Omental fat pad (tissue), 4 donors: ENCODE measurements around the gene MEOX1. TPM values are rescaled to one million over a fixed set of nuclear protein-coding genes. Genes with fewer than 3 reads are reported as not detected.

Experiments used
- ATAC-seq: fragments of 150-250 bp; one replicate; pipeline ENCODE4 v1.9.1; 2016; ENCODE audit warnings: mild to moderate bottlenecking, moderate library complexity; ENCODE audit not compliant: low FRiP score
- DNase-seq: peaks from one replicate; pipeline ENCODE4 v3.0.0-alpha.2; 2019; ENCODE audit warnings: low spot score
- small RNA-seq: library from RNA; depleted of rRNA; stranded (forward); fragments of <200 nt; gene quantifications from one replicate; pipeline ENCODE3, GENCODE V24; 2016
- total RNA-seq, 4 donors: library from RNA; depleted of rRNA; stranded (reverse); fragments of >200 nt; gene quantifications; one replicate each; pipeline ENCODE4 v1.1.0, GENCODE V29; 2016
- TF ChIP-seq, protein P1 (sequence below), 3 donors: fragments of 450-650 bp; IDR thresholded peaks; one replicate each; pipeline ENCODE4 v1.5.1; 2016 to 2017; ENCODE audit warnings: antibody characterized with exemption in 3 of 3, mild to moderate bottlenecking in 3 of 3, moderate library complexity in 2 of 3

Gene MEOX1
- total RNA-seq, 4 donors from 2014 or later, result 5.6 to 56.6 (median 11.1) TPM

DNA sequence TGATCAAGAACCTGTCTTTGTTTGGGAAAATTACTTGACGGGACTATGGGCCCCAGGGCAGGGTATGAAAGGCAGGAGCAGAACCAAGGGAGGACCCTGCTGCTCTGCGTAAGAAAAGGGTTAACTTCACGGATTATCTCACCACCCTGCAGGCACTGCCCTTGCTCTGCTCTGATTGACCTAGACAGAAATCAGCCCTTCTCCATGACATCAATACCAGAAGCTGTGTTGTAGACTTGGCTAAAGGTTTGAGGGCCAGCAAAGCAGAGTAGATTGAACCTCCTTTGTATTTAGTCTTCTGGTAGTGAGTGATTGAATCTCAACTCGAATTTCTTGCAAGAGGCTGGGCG lies 62.7 kb downstream of the MEOX1 start:
- DNase-seq (no peak), ATAC-seq (no peak)
- TF ChIP-seq, protein P1, sequence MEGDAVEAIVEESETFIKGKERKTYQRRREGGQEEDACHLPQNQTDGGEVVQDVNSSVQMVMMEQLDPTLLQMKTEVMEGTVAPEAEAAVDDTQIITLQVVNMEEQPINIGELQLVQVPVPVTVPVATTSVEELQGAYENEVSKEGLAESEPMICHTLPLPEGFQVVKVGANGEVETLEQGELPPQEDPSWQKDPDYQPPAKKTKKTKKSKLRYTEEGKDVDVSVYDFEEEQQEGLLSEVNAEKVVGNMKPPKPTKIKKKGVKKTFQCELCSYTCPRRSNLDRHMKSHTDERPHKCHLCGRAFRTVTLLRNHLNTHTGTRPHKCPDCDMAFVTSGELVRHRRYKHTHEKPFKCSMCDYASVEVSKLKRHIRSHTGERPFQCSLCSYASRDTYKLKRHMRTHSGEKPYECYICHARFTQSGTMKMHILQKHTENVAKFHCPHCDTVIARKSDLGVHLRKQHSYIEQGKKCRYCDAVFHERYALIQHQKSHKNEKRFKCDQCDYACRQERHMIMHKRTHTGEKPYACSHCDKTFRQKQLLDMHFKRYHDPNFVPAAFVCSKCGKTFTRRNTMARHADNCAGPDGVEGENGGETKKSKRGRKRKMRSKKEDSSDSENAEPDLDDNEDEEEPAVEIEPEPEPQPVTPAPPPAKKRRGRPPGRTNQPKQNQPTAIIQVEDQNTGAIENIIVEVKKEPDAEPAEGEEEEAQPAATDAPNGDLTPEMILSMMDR (IDR thresholded peaks at IDR 0.05), result no peak

DNA sequence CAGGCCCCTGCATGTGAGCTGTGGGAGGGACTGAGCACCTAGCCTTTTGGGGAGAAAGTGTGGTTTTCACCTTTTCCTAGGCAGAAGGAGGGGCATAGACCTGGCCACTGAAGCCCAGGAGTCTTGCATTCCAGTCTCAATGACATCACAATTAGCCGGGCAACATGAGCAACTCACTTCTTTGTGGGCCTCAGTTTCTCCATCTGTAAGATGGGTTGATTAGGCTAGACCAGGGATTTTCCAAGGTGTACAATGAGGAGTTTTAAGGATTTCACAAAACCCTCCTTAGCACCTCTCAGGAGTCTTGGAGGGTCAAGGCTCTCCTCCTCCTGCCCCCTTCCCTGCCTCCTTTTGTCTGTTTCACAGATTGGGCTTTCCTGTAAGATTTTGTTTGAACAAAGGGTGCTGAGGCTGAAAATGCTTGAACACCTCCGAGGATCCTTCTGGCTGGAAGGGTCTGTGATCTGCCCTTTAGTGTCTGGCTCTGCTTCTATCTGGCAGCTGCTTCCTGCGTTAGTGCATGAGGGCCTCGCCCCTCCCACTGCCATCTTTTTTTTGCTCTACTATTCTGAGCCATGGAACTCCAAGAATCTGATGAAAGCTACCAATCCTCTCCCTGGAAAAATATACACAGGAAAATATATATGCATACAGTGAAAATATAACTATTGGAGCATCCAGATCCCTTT lies 63.2 kb downstream of the MEOX1 start:
- ATAC-seq, result no peak
- TF ChIP-seq, protein P1 (IDR thresholded peaks at IDR 0.05), result no peak

DNA sequence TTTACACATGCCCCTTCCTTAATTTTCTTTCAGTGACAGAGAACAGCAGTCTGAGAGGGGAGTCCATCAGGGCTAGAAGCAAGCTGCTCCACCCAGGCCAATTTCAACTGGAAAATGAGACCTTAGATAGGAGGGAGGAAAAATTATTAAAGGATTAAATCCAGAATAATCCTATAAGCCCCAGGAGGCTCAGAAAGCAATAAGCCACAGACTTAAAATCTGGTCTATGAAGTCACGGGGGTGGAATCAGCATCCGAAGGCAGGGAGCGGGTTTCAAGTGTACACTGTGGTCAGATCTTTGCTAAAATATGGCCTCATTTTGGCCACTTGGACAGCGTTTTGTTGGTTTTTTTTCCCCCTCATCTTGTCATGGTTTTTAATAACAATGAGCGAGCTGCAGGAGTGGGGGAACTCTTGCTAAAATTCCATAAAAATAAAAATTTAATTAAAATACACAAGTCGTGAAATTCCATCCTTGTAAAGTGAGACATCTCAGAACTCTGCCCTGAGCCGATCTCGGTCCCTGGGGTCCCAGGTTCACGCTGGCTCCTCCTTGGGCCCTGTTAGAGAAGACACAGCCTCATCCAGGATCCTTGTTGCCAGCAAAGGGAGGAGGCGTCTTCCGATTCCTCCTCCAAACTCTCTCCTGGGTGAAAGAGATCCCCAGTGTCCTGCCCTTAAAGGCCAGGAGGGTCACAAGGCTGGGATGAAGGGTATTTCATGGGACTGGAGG lies 63.9 kb downstream of the MEOX1 start:
- ATAC-seq (no peak), DNase-seq (no peak)
- TF ChIP-seq, protein P1 (IDR thresholded peaks at IDR 0.05), result no peak

More for the DNA sequence above, 63.2 kb downstream of the MEOX1 start:
- DNase-seq, result no peak

DNA sequence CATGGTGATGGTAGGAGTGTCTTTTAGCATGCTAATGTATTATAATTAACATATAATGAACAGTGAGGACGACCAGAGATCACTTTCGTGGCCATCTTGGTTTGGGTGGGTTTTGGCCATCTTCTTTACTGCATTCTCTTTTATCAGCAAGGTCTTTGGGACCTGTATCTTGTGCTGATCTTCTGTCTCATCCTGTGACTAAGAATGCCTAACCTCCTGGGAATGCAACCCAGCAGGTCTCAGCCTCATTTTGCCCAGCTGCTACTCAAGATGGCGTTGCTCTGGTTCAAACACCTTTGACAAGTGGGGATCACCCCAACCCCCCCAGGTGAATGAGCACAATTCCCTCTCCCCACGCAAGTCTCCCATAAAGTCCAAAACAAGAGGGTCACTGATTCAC lies 66.3 kb downstream of the MEOX1 start:
- no peak for ATAC-seq
- TF ChIP-seq, protein P1 (IDR thresholded peaks at IDR 0.05), result no peak
- no peak for DNase-seq

DNA sequence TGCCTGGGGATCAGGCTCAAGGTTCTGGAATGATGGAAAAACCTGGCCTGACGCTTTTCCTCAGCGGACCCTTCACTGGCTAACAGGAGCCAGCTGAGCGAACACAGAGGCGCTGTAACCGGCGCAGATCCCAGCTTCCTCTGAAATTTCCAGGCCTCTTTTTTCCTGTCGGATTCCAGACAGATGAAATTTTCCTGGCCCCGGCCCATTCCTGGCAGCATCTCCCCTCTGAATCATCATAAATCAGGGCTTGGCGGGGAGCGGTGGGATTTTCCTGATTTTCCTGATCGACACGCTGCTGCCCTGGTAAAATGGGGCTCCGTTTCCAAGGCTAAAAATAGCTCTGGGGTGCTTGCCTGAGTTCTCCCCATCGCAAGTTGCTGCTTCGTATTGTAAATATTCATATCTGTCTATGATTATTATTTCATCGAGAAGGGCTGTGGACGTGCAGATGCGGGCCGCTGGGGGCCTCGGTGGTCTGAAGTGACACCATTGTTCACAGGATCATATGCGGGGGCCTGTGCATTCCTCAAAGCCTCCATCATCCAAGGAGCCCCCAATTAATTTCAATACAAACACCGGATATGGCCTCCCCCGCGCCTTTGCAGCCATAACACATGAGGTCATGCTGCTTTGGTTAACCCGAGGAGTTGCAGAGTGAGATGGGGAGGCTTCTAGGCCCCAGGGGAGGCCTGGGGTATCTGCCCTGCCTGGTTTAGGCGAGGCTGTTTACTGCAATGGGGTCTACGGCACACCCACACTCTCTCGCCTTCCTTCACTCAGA lies 69.8 kb downstream of the MEOX1 start:
- ATAC-seq (peak; percentile 83), DNase-seq (peak; percentile 52)
- TF ChIP-seq, protein P1 (IDR thresholded peaks at IDR 0.05), result no peak

DNA sequence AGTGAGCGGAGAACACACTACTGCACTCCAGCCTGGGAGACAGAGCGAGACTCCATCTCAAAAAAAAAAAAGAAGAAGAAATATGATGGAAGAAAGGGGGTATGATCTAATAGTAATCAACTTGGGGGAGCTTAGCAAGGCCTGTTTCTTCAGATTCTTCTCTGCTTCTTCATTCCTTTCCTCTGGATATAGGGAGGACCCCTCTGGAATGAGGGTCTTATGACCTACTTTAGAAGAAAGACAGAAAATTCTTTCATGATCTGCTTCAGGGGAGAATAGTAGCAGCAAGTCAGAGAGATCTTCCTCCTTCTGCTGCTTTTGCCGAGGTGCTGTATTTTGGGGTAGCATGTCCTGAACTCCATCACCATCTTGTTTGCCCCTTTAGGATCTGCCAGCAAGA lies 70.7 kb downstream of the MEOX1 start:
- no peak for ATAC-seq
- TF ChIP-seq, protein P1 (IDR thresholded peaks at IDR 0.05), result no peak
- DNase-seq, result no peak

Small RNA genes lying within 50 kb of the gene (small RNA-seq; reads per million reads assigned to genes)
- gene RF00017, result not detected

Other genes starting within 250 kb of the MEOX1 start
- 10 to 100 TPM; 22.5 to 48.5 (median 31.9) TPM for gene DHX8, start 177.9 kb downstream of the MEOX1 start, total RNA-seq
- 1 to 10 TPM in 1 of 4 donors, under 1 TPM in 1, not detected in 2; 0.37 to 1.3 TPM for gene ETV4, start 115.6 kb downstream of the MEOX1 start, total RNA-seq
- not detected for gene SOST, start 96.9 kb upstream of the MEOX1 start, total RNA-seq
- 10 to 100 TPM; 52.8 to 87.2 (median 65.9) TPM for gene DUSP3, start 117.1 kb upstream of the MEOX1 start, total RNA-seq
- under 1 TPM in 2 of 4 donors, not detected in 2; 0.09 to 0.12 TPM for gene CFAP97D1, start 118.5 kb upstream of the MEOX1 start, total RNA-seq
- gene MPP3, start 171.2 kb upstream of the MEOX1 start, total RNA-seq, result 10 to 100 TPM; 13.2 to 27.9 (median 24.0) TPM
- gene CD300LG, start 185.3 kb upstream of the MEOX1 start, total RNA-seq, result 100 to 1,000 TPM in 2 of 4 donors, 10 to 100 TPM in 2; 35.2 to 382 (median 96.5) TPM
- gene MPP2, start 245.6 kb upstream of the MEOX1 start, total RNA-seq, result 1 to 10 TPM; 1.3 to 4.5 (median 3.2) TPM